ENCODE data around the gene DUOX1.
"Not testable (repeated sequence)": the region's sequence is repeated elsewhere in the genome, so short reads cannot be mapped to it uniquely, and the experiment has no call there.

The DUOX1 gene

GRCh38 chr15:45134682-45135604 lies 5.1 kb downstream of the DUOX1 start:
- Histone ChIP-seq H2AFZ (ENCODE audit: low read depth, low read length) (no peak overlapping the region), H3K4me1 (ENCODE audit: insufficient read depth, low read length) (no peaks in the 10 kb centered on the region), H3K4me3 (ENCODE audit: low read length) (no peak overlapping the region), H3K36me3 (ENCODE audit: insufficient read depth, low read length) (no peaks in the 10 kb centered on the region), H3K27me3 (ENCODE audit: insufficient read depth, low read length) (peaks cover 77% of the 10 kb centered on the region), H3K9me3 (ENCODE audit: low read length) (no peaks in the 10 kb centered on the region)

GRCh38 chr15:45135705-45136377 lies 6.0 kb downstream of the DUOX1 start:
- H3K4me3 ChIP-seq (ENCODE audit: low read length); H3K4me1 ChIP-seq (ENCODE audit: insufficient read depth, low read length); H2AFZ ChIP-seq (ENCODE audit: low read depth, low read length); H3K36me3 ChIP-seq (ENCODE audit: insufficient read depth, low read length); H3K9me3 ChIP-seq (ENCODE audit: low read length): not testable (repeated sequence)
- H3K27me3 ChIP-seq (ENCODE audit: insufficient read depth, low read length) = peaks cover 74% of the 10 kb centered on the region

GRCh38 chr15:45136378-45136764 lies 6.6 kb downstream of the DUOX1 start:
- Histone ChIP-seq H3K9me3 (ENCODE audit: low read length) (no peaks in the 10 kb centered on the region), H2AFZ (ENCODE audit: low read depth, low read length) (no peak overlapping the region), H3K27me3 (ENCODE audit: insufficient read depth, low read length) (peaks cover 73% of the 10 kb centered on the region), H3K4me1 (ENCODE audit: insufficient read depth, low read length) (no peaks in the 10 kb centered on the region), H3K36me3 (ENCODE audit: insufficient read depth, low read length) (no peaks in the 10 kb centered on the region), H3K4me3 (ENCODE audit: low read length) (no peak overlapping the region)

GRCh38 chr15:45137703-45138102 lies 7.9 kb downstream of the DUOX1 start:
- H3K4me3 ChIP-seq (ENCODE audit: low read length) = no peak overlapping the region
- peaks cover 64% of the 10 kb centered on the region for H3K27me3 ChIP-seq (ENCODE audit: insufficient read depth, low read length)
- H2AFZ ChIP-seq (ENCODE audit: low read depth, low read length) = no peak overlapping the region
- no peaks in the 10 kb centered on the region for H3K4me1 ChIP-seq (ENCODE audit: insufficient read depth, low read length)
- no peaks in the 10 kb centered on the region for H3K9me3 ChIP-seq (ENCODE audit: low read length)
- no peaks in the 10 kb centered on the region for H3K36me3 ChIP-seq (ENCODE audit: insufficient read depth, low read length)

GRCh38 chr15:45138814-45139765 lies 9.3 kb downstream of the DUOX1 start:
- peaks cover 59% of the 10 kb centered on the region for H3K27me3 ChIP-seq (ENCODE audit: insufficient read depth, low read length)
- H3K4me1 ChIP-seq (ENCODE audit: insufficient read depth, low read length) = no peaks in the 10 kb centered on the region
- no peak overlapping the region for H3K4me3 ChIP-seq (ENCODE audit: low read length)
- no peaks in the 10 kb centered on the region for H3K9me3 ChIP-seq (ENCODE audit: low read length)
- H3K36me3 ChIP-seq (ENCODE audit: insufficient read depth, low read length) = no peaks in the 10 kb centered on the region
- H2AFZ ChIP-seq (ENCODE audit: low read depth, low read length) = no peak overlapping the region

GRCh38 chr15:45139770-45140169 lies 10.0 kb downstream of the DUOX1 start:
- Histone ChIP-seq H2AFZ (ENCODE audit: low read depth, low read length) (no peak overlapping the region), H3K9me3 (ENCODE audit: low read length) (no peaks in the 10 kb centered on the region), H3K4me1 (ENCODE audit: insufficient read depth, low read length) (no peaks in the 10 kb centered on the region), H3K36me3 (ENCODE audit: insufficient read depth, low read length) (no peaks in the 10 kb centered on the region), H3K4me3 (ENCODE audit: low read length) (no peak overlapping the region), H3K27me3 (ENCODE audit: insufficient read depth, low read length) (peaks cover 55% of the 10 kb centered on the region)

GRCh38 chr15:45140557-45141250 lies 10.9 kb downstream of the DUOX1 start:
- Histone ChIP-seq H2AFZ (ENCODE audit: low read depth, low read length) (no peak overlapping the region), H3K36me3 (ENCODE audit: insufficient read depth, low read length) (no peaks in the 10 kb centered on the region), H3K4me3 (ENCODE audit: low read length) (no peak overlapping the region), H3K27me3 (ENCODE audit: insufficient read depth, low read length) (peaks cover 48% of the 10 kb centered on the region), H3K9me3 (ENCODE audit: low read length) (no peaks in the 10 kb centered on the region), H3K4me1 (ENCODE audit: insufficient read depth, low read length) (no peaks in the 10 kb centered on the region)

GRCh38 chr15:45141386-45141785 lies 11.6 kb downstream of the DUOX1 start:
- H2AFZ ChIP-seq (ENCODE audit: low read depth, low read length) = no peak overlapping the region
- H3K4me1 ChIP-seq (ENCODE audit: insufficient read depth, low read length) = no peaks in the 10 kb centered on the region
- H3K4me3 ChIP-seq (ENCODE audit: low read length) = no peak overlapping the region
- no peaks in the 10 kb centered on the region for H3K36me3 ChIP-seq (ENCODE audit: insufficient read depth, low read length)
- no peaks in the 10 kb centered on the region for H3K9me3 ChIP-seq (ENCODE audit: low read length)
- H3K27me3 ChIP-seq (ENCODE audit: insufficient read depth, low read length) = peaks cover 42% of the 10 kb centered on the region

- no peaks in the 10 kb centered on the region for H3K9me3 ChIP-seq (ENCODE audit: low read length)
- no peak overlapping the region for H3K4me3 ChIP-seq (ENCODE audit: low read length)
- no peak overlapping the region for H2AFZ ChIP-seq (ENCODE audit: low read depth, low read length)
- no peaks in the 10 kb centered on the region for H3K4me1 ChIP-seq (ENCODE audit: insufficient read depth, low read length)
- H3K36me3 ChIP-seq (ENCODE audit: insufficient read depth, low read length) = no peaks in the 10 kb centered on the region
- H3K27me3 ChIP-seq (ENCODE audit: insufficient read depth, low read length) = peaks cover 32% of the 10 kb centered on the region
These were observed 13.3 kb downstream of the DUOX1 start for GRCh38 chr15:45143056-45143455.

GRCh38 chr15:45143946-45144345 lies 14.2 kb downstream of the DUOX1 start:
- Histone ChIP-seq H3K27me3 (ENCODE audit: insufficient read depth, low read length) (peaks cover 29% of the 10 kb centered on the region), H2AFZ (ENCODE audit: low read depth, low read length) (no peak overlapping the region), H3K9me3 (ENCODE audit: low read length) (no peaks in the 10 kb centered on the region), H3K4me3 (ENCODE audit: low read length) (no peak overlapping the region), H3K4me1 (ENCODE audit: insufficient read depth, low read length) (no peaks in the 10 kb centered on the region), H3K36me3 (ENCODE audit: insufficient read depth, low read length) (no peaks in the 10 kb centered on the region)

GRCh38 chr15:45144775-45145174 lies 15.0 kb downstream of the DUOX1 start:
- H2AFZ ChIP-seq (ENCODE audit: low read depth, low read length) = no peak overlapping the region
- peaks cover 28% of the 10 kb centered on the region for H3K27me3 ChIP-seq (ENCODE audit: insufficient read depth, low read length)
- H3K4me3 ChIP-seq (ENCODE audit: low read length) = no peak overlapping the region
- H3K9me3 ChIP-seq (ENCODE audit: low read length) = no peaks in the 10 kb centered on the region
- H3K4me1 ChIP-seq (ENCODE audit: insufficient read depth, low read length) = no peaks in the 10 kb centered on the region
- no peaks in the 10 kb centered on the region for H3K36me3 ChIP-seq (ENCODE audit: insufficient read depth, low read length)

- H2AFZ ChIP-seq (ENCODE audit: low read depth, low read length) = no peak overlapping the region
- H3K36me3 ChIP-seq (ENCODE audit: insufficient read depth, low read length) = no peaks in the 10 kb centered on the region
- no peak overlapping the region for H3K4me3 ChIP-seq (ENCODE audit: low read length)
- no peaks in the 10 kb centered on the region for H3K4me1 ChIP-seq (ENCODE audit: insufficient read depth, low read length)
- no peaks in the 10 kb centered on the region for H3K9me3 ChIP-seq (ENCODE audit: low read length)
- H3K27me3 ChIP-seq (ENCODE audit: insufficient read depth, low read length) = peaks cover 16% of the 10 kb centered on the region
These were observed 16.6 kb downstream of the DUOX1 start for GRCh38 chr15:45146405-45146804.
